GM12865 (cell line): Measurements from ENCODE around the gene ADAM29.

Experiments used
- DNase-seq: peaks from one replicate; pipeline ENCODE4 v3.0.0; 2010; ENCODE audit warnings: low read depth
- H3K4me3 ChIP-seq: 2 replicates; pipeline ENCODE4 v1.5.1; 2011; ENCODE audit warnings: mild to moderate bottlenecking, low read depth, low read length, control low read depth
- TF ChIP-seq, protein P1 (sequence below): IDR thresholded peaks from 2 replicates; pipeline ENCODE4 v1.5.1; 2011; ENCODE audit warnings: low read length, control low read depth, low read depth, inconsistent platforms; ENCODE audit not compliant: insufficient read depth; ENCODE audit errors: missing control alignments

ADAM29 gene

DNA sequence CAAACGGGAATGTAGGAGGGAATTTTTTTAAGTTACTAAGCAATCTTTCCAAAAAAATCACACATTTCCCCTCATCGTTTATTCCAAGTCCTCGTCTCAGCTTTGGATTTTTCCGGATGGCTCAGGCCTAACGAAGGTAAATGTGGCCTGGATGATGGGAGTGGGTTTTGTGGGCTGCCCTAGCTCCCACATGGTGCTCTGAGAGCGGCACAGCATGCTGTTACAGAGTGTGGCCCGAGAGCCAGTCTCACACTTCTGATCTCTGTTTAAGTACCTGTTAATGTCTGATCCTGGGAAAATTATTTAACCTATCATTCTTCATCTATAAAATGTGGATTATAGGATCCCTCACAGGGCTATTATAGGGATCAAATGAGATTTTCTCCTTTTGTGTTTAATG lies 38.2 kb upstream of the ADAM29 start:
- DNase-seq, result no peak
- H3K4me3 ChIP-seq, result no peak overlapping the region
- TF ChIP-seq, protein P1, sequence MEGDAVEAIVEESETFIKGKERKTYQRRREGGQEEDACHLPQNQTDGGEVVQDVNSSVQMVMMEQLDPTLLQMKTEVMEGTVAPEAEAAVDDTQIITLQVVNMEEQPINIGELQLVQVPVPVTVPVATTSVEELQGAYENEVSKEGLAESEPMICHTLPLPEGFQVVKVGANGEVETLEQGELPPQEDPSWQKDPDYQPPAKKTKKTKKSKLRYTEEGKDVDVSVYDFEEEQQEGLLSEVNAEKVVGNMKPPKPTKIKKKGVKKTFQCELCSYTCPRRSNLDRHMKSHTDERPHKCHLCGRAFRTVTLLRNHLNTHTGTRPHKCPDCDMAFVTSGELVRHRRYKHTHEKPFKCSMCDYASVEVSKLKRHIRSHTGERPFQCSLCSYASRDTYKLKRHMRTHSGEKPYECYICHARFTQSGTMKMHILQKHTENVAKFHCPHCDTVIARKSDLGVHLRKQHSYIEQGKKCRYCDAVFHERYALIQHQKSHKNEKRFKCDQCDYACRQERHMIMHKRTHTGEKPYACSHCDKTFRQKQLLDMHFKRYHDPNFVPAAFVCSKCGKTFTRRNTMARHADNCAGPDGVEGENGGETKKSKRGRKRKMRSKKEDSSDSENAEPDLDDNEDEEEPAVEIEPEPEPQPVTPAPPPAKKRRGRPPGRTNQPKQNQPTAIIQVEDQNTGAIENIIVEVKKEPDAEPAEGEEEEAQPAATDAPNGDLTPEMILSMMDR, result no peak

DNA sequence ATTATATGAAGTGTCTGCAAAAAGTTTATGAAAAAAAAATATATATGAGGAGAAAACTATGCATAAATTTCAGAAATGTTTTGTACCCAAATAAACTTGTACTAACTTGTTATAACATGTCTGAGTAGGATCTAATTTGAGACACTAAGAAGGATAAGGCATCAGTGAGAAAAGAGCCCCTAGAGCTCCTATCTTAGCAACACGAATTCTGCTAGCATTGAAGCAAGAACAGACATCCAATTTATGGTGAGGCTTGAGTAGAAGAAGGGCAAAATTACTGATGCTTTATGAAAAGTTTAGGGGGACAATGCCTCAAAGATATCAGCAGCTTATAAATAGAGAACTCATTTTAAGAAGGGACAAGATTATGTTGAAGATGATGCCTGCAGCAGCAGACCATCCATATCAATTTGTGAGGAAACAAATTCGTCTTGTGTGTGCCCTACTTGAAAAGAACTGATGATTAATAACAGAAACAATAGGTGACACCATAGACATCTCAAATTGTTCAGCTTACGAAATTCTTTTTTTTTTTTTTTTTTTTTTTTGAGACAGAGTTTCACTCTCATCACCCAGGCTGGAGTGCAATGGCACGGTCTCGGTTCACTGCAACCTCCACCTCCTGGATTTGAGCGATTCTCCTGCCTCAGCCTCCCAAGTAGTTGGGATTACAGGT lies 35.7 kb upstream of the ADAM29 start:
- peak; percentile 36 for DNase-seq
- TF ChIP-seq, protein P1, result no peak
- no peak overlapping the region for H3K4me3 ChIP-seq

DNA sequence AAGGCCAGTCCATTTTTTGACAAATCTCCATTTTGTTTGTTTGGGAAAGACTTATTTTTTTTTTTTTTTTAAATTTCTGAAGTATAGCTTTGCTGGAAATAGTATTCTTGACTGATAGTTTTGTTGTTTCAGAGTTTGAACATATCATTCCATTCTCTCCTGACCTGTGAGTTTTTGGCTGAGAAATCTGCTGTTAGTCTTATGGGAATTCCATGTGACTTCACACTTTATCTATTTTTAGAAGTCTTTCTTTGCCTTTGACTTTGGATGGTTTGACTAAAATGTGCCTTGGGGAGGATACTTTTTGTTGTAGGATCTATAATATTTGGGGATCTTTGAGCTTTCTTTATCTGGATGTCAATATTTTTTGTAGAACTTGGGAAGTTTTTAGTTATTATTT lies 10.7 kb upstream of the ADAM29 start:
- no peak overlapping the region for H3K4me3 ChIP-seq
- TF ChIP-seq, protein P1, result no peak
- no peak for DNase-seq

DNA sequence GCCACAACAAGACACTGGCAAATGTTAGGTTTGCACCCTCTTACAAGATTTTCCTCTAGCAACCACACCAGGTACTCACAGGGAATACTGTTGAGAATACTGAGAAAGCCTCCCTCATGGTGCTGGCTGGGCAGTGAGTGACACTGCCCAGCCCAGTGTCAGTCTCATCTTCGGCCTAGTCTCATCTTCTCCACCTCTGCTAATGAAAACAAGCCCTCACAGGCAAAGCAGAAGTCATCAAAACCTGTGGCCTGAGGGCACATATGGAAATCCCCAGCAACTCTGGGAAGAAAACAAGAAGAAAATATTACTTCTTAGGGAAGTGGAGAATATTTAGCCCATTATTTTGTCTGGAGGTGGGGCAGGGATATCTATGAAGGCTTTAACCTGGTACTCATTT lies 7.9 kb upstream of the ADAM29 start:
- TF ChIP-seq, protein P1, result no peak
- no peak for DNase-seq

DNA sequence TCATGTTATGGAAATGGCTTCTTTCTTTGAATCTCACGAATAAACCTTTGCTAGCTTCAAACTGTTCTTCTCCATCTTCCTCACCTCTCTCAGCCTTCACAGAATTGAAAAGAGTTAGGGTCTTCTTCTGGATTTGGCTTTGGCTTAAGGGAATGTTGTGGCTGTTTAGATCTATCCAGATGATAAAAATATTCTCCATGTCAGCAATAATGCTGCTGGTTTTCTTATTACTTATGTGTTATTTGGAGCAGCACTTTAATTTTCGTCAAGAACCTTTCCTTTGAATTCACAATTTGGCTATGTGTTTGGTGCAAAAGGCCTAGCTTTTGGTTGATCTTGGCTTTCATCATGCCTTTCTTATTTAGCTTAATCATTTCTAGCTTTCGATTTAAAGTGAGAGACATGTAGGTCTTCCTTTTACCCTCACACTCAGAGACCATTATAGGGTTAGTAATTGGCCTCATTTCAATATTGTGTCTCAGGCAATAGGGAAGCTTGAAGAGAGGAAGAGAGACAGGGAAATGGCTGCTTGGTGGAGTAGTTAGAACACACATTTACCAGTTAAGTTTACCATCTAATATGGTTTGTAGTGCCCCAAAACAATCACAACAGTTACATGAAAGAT lies 5.1 kb upstream of the ADAM29 start:
- no peak overlapping the region for H3K4me3 ChIP-seq
- TF ChIP-seq, protein P1, result no peak
- DNase-seq, result no peak

More for the DNA sequence above, 7.9 kb upstream of the ADAM29 start:
- no peak overlapping the region for H3K4me3 ChIP-seq

DNA sequence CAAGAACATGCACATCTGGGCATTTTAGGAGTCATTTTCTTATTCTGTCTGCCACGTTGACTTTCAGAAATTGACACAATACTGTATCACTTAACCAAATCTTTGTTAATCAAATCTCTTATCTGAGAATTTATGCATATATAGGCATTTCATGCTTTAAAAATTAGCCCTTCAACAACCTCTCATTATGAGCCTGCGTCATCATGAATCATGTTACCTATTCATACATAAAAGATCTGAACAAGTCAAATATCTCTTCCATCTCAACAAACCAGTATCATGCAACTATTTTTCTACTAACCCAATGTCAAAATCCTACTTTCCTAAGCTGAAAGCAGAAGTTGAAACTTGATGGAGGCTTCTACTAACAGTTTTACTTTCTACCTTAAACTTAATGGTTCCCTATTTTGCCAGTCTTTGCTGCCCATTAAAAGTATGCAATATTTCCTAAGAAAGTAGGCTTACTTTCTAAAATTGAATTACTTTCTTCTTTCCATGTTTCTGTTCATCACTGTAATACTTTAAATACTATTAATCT lies 1.8 kb downstream of the ADAM29 start:
- no peak overlapping the region for H3K4me3 ChIP-seq
- TF ChIP-seq, protein P1, result no peak
- no peak for DNase-seq
